SK-N-SH (cell line): ENCODE measurements around the gene NDUFS6. TPM values are rescaled to one million over a fixed set of nuclear protein-coding genes. Genes with fewer than 3 reads are reported as not detected.

Source experiments
- CTCF ChIA-PET: fragments of 300-600, 350-600 bp; formaldehyde crosslinking; extraction: SDS; loops from one replicate; lab custom pipeline; 2021; lab: Yijun Ruan, JAX
- POLR2A ChIA-PET: fragments of 350-600 bp; sonication (Branson Sonifier 250); formaldehyde crosslinking; extraction: SDS; loops from one replicate; lab custom pipeline; 2020; ENCODE audit warnings: antibody characterized with exemption, inconsistent platforms; lab: Yijun Ruan, JAX
- DNase-seq: peaks from one replicate; pipeline ENCODE4 v3.0.0; 2012
- H2AFZ ChIP-seq: fragments of 200-600 bp; sonication (generic); 2 replicates; pipeline ENCODE4 v1.8.1; 2016; ENCODE audit warnings: antibody characterized with exemption, mild to moderate bottlenecking, low read depth
- H3F3A ChIP-seq: fragments of 200-600 bp; sonication (generic); replicated peaks from 2 replicates; pipeline ENCODE3; 2016; ENCODE audit warnings: antibody characterized with exemption, mild to moderate bottlenecking; ENCODE audit not compliant: insufficient read depth
- H3K27ac ChIP-seq, 2 experiments: fragments of 200-500 bp in 1 of 2; fragments of 200-600 bp in 1 of 2; sonication (Bioruptor generic) in 1 of 2; sonication (generic), shearing (Covaris generic) in 1 of 2; 2 replicates each; pipeline versions ENCODE4 v1.5.1 to v1.6.1; 2014 to 2016; ENCODE audit warnings: low read depth in 2 of 2, inconsistent platforms in 1 of 2, low read length in 1 of 2, mild to moderate bottlenecking in 1 of 2, mixed read lengths in 1 of 2
- H3K27me3 ChIP-seq: fragments of 200-600 bp; sonication (generic), shearing (Covaris generic); 2 replicates; pipeline ENCODE4 v1.6.1; 2016; ENCODE audit warnings: mixed run types; ENCODE audit not compliant: insufficient read depth
- H3K36me3 ChIP-seq, 2 experiments: fragments of 200-500 bp in 1 of 2; fragments of 200-600 bp in 1 of 2; sonication (Bioruptor generic) in 1 of 2; sonication (generic) in 1 of 2; replicated peaks in 1 of 2; 2 replicates each; pipeline versions ENCODE3 to v1.5.1; 2014 to 2016; ENCODE audit warnings: low read length in 1 of 2, mild to moderate bottlenecking in 1 of 2; ENCODE audit not compliant: insufficient read depth in 2 of 2, control insufficient read depth in 1 of 2
- H3K4me1 ChIP-seq, 2 experiments: fragments of 200-500 bp in 1 of 2; fragments of 200-600 bp in 1 of 2; sonication (Bioruptor generic) in 1 of 2; sonication (generic), shearing (Covaris generic) in 1 of 2; 2 replicates each; pipeline versions ENCODE4 v1.5.1 to v1.6.1; 2014 to 2016; ENCODE audit warnings: low read depth in 1 of 2, low read length in 1 of 2, mixed run types in 1 of 2; ENCODE audit not compliant: insufficient read depth in 2 of 2, control insufficient read depth in 1 of 2
- H3K4me2 ChIP-seq: fragments of 200-600 bp; sonication (generic), shearing (Covaris generic); 2 replicates; pipeline ENCODE4 v1.6.1; 2017; ENCODE audit warnings: mixed run types
- H3K4me3 ChIP-seq, 2 experiments: fragments of 200-500 bp in 1 of 2; fragments of 200-600 bp in 1 of 2; sonication (Bioruptor generic) in 1 of 2; sonication (generic), shearing (Covaris generic) in 1 of 2; 2 replicates each; pipeline versions ENCODE4 v1.5.1 to v1.8.1; 2014 to 2016; ENCODE audit warnings: low read depth in 2 of 2, inconsistent platforms in 1 of 2, low read length in 1 of 2, mild to moderate bottlenecking in 1 of 2, mixed read lengths in 1 of 2, moderate library complexity in 1 of 2
- H3K79me2 ChIP-seq: fragments of 200-600 bp; sonication (generic); 2 replicates; pipeline ENCODE4 v1.8.1; 2017; ENCODE audit warnings: mild to moderate bottlenecking; ENCODE audit not compliant: insufficient read depth
- H3K9ac ChIP-seq: fragments of 200-600 bp; sonication (generic); 2 replicates; pipeline ENCODE4 v1.6.1; 2017; ENCODE audit warnings: mixed run types
- H3K9me2 ChIP-seq: fragments of 200-600 bp; sonication (generic); 2 replicates; pipeline ENCODE4 v1.6.1; 2017; ENCODE audit warnings: mixed run types
- H3K9me3 ChIP-seq: fragments of 200-600 bp; sonication (generic); 2 replicates; pipeline ENCODE4 v1.6.1; 2017; ENCODE audit warnings: mixed run types, mild to moderate bottlenecking, moderate library complexity
- H4K20me1 ChIP-seq: fragments of 200-600 bp; sonication (generic); 2 replicates; pipeline ENCODE4 v1.6.1; 2017; ENCODE audit warnings: mild to moderate bottlenecking, mixed run types; ENCODE audit not compliant: insufficient read depth
- EP300 ChIP-seq, 2 experiments: IDR thresholded peaks; 2 replicates each; pipeline versions ENCODE4 v1.4.0 to v1.6.1; 2012; ENCODE audit warnings: borderline replicate concordance in 1 of 2, low read depth in 1 of 2, low read length in 1 of 2
- EZH2phosphoT487 ChIP-seq: fragments of 200-600 bp; sonication (generic); IDR thresholded peaks from 2 replicates; pipeline ENCODE4 v1.6.1; 2017; ENCODE audit warnings: low read depth, mixed run types, mild to moderate bottlenecking, antibody characterized with exemption, moderate library complexity, borderline replicate concordance
- GABPA ChIP-seq: IDR thresholded peaks from 2 replicates; pipeline ENCODE4 v1.4.0; 2012; ENCODE audit warnings: low read depth, mild to moderate bottlenecking
- JUND ChIP-seq: IDR thresholded peaks from 2 replicates; pipeline ENCODE4 v1.4.0; 2012
- NFIC ChIP-seq: IDR thresholded peaks from 2 replicates; pipeline ENCODE4 v1.4.0; 2012; ENCODE audit warnings: borderline replicate concordance
- NRF1 ChIP-seq: IDR thresholded peaks from 2 replicates; pipeline ENCODE4 v1.6.1; 2012; ENCODE audit warnings: low read depth, mild to moderate bottlenecking, low read length
- RXRA ChIP-seq: IDR thresholded peaks from 2 replicates; pipeline ENCODE4 v1.4.0; 2012; ENCODE audit warnings: low read depth, mild to moderate bottlenecking, borderline replicate concordance
- TAF1 ChIP-seq: IDR thresholded peaks from 2 replicates; pipeline ENCODE4 v1.6.1; 2012; ENCODE audit warnings: low read depth, mild to moderate bottlenecking, low read length, moderate library complexity, borderline replicate concordance
- USF2 ChIP-seq: fragments of 150-350 bp; IDR thresholded peaks from 2 replicates; pipeline ENCODE4 v1.6.1; 2017; ENCODE audit warnings: antibody characterized with exemption, low read length, low read depth, borderline replicate concordance
- whole genome bisulfite sequencing: methylation state at CpG from one replicate; pipeline ENCODE4 v1.1.6; 2017; ENCODE audit warnings: low lambda C conversion rate; 5-methylcytosine and 5-hydroxymethylcytosine counted together
- polyA plus RNA-seq, 3 experiments: library from polyadenylated mRNA; depleted of rRNA; stranded (reverse); fragments of >200 nt; gene quantifications; 2 replicates each; pipeline ENCODE4 v1.2.3, GENCODE V29; 2012
- TF ChIP-seq, protein P1 (sequence below): IDR thresholded peaks from 2 replicates; pipeline ENCODE4; 2012
- TF ChIP-seq, protein P2 (sequence below): IDR thresholded peaks from 2 replicates; pipeline ENCODE4 v1.4.0; 2012; ENCODE audit warnings: low read depth, borderline replicate concordance
- TF ChIP-seq, protein P3 (sequence below): IDR thresholded peaks from 2 replicates; pipeline ENCODE4 v1.4.0; 2012; ENCODE audit warnings: low read depth

The NDUFS6 gene
- polyA plus RNA-seq, 1 of the 3 experiments (the other 2 are of a cell fraction), result 316 TPM

- 41% methylated on average over 29 of the region's 32 CpGs for whole genome bisulfite sequencing
- ChIA-PET POLR2A (no interaction called here), CTCF (interaction anchor here (0.6 to 2.8 kb wide), 14 partner anchors 8 to 443 kb away, joined by 3 to 13 read pairs (median 4); no protein-coding TSS in a partner anchor)
- Histone ChIP-seq H3F3A (no peaks in the 10 kb centered on the region), H3K4me3 (no peak overlapping the region; a peak in 1 of 4 replicates), H3K79me2 (no peaks in the 10 kb centered on the region), H3K9me2 (no peaks in the 10 kb centered on the region), H4K20me1 (no peaks in the 10 kb centered on the region), H3K9me3 (no peaks in the 10 kb centered on the region), H3K4me1 (no peaks in the 10 kb centered on the region), H2AFZ (no peak overlapping the region), H3K9ac (no peak overlapping the region), H3K27me3 (peaks cover 90% of the 10 kb centered on the region), H3K36me3 (no peaks in the 10 kb centered on the region), H3K27ac (no peak overlapping the region), H3K4me2 (no peak overlapping the region)
- no peak for DNase-seq
- TF ChIP-seq JUND, result no peak
- TF ChIP-seq, protein P1, sequence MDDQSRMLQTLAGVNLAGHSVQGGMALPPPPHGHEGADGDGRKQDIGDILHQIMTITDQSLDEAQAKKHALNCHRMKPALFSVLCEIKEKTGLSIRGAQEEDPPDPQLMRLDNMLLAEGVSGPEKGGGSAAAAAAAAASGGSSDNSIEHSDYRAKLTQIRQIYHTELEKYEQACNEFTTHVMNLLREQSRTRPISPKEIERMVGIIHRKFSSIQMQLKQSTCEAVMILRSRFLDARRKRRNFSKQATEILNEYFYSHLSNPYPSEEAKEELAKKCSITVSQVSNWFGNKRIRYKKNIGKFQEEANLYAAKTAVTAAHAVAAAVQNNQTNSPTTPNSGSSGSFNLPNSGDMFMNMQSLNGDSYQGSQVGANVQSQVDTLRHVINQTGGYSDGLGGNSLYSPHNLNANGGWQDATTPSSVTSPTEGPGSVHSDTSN, result no peak
Measured at GRCh38 chr5:1763960-1764605, 37.1 kb upstream of the NDUFS6 start.

GRCh38 chr5:1764606-1764960 is 36.6 kb upstream of the NDUFS6 start:
- Histone ChIP-seq H4K20me1 (no peaks in the 10 kb centered on the region), H3K79me2 (no peaks in the 10 kb centered on the region), H2AFZ (no peak overlapping the region), H3K4me3 (no peak overlapping the region), H3K9me2 (no peaks in the 10 kb centered on the region)
- TF ChIP-seq EZH2phosphoT487, result no peak
- TF ChIP-seq EP300 (IDR thresholded peaks at IDR 0.05; ENCODE audit: borderline replicate concordance in 1 of 2, low read depth in 1 of 2, low read length in 1 of 2), result no peak
- TF ChIP-seq NFIC, result no peak
- TF ChIP-seq USF2, result no peak
- no peak for TF ChIP-seq NRF1
- TF ChIP-seq RXRA, result no peak
- TF ChIP-seq, protein P2, sequence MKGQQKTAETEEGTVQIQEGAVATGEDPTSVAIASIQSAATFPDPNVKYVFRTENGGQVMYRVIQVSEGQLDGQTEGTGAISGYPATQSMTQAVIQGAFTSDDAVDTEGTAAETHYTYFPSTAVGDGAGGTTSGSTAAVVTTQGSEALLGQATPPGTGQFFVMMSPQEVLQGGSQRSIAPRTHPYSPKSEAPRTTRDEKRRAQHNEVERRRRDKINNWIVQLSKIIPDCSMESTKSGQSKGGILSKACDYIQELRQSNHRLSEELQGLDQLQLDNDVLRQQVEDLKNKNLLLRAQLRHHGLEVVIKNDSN, result no peak
- no peak for TF ChIP-seq TAF1
- TF ChIP-seq, protein P3, sequence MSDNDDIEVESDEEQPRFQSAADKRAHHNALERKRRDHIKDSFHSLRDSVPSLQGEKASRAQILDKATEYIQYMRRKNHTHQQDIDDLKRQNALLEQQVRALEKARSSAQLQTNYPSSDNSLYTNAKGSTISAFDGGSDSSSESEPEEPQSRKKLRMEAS, result no peak
- no peak for TF ChIP-seq GABPA
- TF ChIP-seq, all 33 proteins: peak for 0
- Histone ChIP-seq H3K27ac (no peak overlapping the region), H3F3A (no peaks in the 10 kb centered on the region), H3K9ac (no peak overlapping the region), H3K27me3 (peaks cover 88% of the 10 kb centered on the region), H3K36me3 (no peaks in the 10 kb centered on the region), H3K4me2 (no peak overlapping the region), H3K9me3 (no peaks in the 10 kb centered on the region), H3K4me1 (no peaks in the 10 kb centered on the region)
- CTCF ChIA-PET, result interaction anchor here (1.0 to 2.1 kb wide), 4 partner anchors 11 to 254 kb away, joined by 3 to 13 read pairs (median 4); no protein-coding TSS in a partner anchor
- 29% methylated on average over 11 of the region's 11 CpGs for WGBS
- POLR2A ChIA-PET, result no interaction called here
- DNase-seq, result no peak
